H1 (cell line): ENCODE data around the gene AURKB. TPM values are rescaled to one million over a fixed set of nuclear protein-coding genes. Genes with fewer than 3 reads are reported as not detected.

Experiments
- CTCF ChIA-PET: fragments of 300-600 bp; sonication (Branson Sonifier 250); formaldehyde crosslinking; loops from one replicate; lab custom pipeline; 2021; ENCODE audit not compliant: partially characterized antibody; lab: Charles Lee
- POLR2A ChIA-PET: fragments of 300-600 bp; sonication (Branson Sonifier 250); formaldehyde crosslinking; loops from one replicate; lab custom pipeline; 2021; ENCODE audit warnings: inconsistent platforms; ENCODE audit not compliant: partially characterized antibody; lab: Charles Lee
- DNase-seq, 2 experiments: peaks; one replicate each; pipeline versions ENCODE4 v3.0.0 to v3.0.0-alpha.2; 2010 to 2022; ENCODE audit warnings: low spot score in 2 of 2, low read depth in 1 of 2, mixed read lengths in 1 of 2
- FAIRE-seq: peaks from 2 replicates; lab custom pipeline; 2011; peaks lifted over from hg19 to GRCh38; lab: Jason Lieb, UNC
- H2AFZ ChIP-seq: 2 replicates; pipeline ENCODE4 v1.8.1; 2012; ENCODE audit warnings: low read length, inconsistent platforms
- H2AK5ac ChIP-seq: 2 replicates; pipeline ENCODE4 v1.6.1; 2013; ENCODE audit warnings: low read depth, low read length
- H2BK120ac ChIP-seq: replicated peaks from 2 replicates; pipeline ENCODE3; 2013; ENCODE audit warnings: low read depth, low read length, inconsistent platforms
- H2BK12ac ChIP-seq: 2 replicates; pipeline ENCODE4 v1.6.1; 2013; ENCODE audit warnings: low read depth, low read length
- H2BK15ac ChIP-seq: 2 replicates; pipeline ENCODE4 v1.6.1; 2013; ENCODE audit warnings: low read length
- H2BK20ac ChIP-seq: 2 replicates; pipeline ENCODE4 v1.6.1; 2013; ENCODE audit warnings: low read length
- H2BK5ac ChIP-seq: 2 replicates; pipeline ENCODE4 v1.6.1; 2013; ENCODE audit warnings: low read depth, low read length
- H3K14ac ChIP-seq: 2 replicates; pipeline ENCODE4 v1.6.1; 2013; ENCODE audit warnings: inconsistent platforms; ENCODE audit not compliant: insufficient read length
- H3K18ac ChIP-seq: 2 replicates; pipeline ENCODE4 v1.6.1; 2013; ENCODE audit warnings: low read length; ENCODE audit errors: extremely low read depth
- H3K23ac ChIP-seq: 2 replicates; pipeline ENCODE4 v1.6.1; 2013; ENCODE audit warnings: inconsistent platforms; ENCODE audit not compliant: insufficient read length
- H3K23me2 ChIP-seq: 2 replicates; pipeline ENCODE4 v1.6.1; 2013; ENCODE audit warnings: low read depth, low read length
- H3K27ac ChIP-seq: 2 replicates; pipeline ENCODE4 v1.6.1; 2011; ENCODE audit warnings: low read depth, low read length, inconsistent platforms
- H3K27me3 ChIP-seq, 4 experiments: replicated peaks in 1 of 4; 1 replicate in 1 of 4; 2 replicates in 3 of 4; pipeline versions ENCODE4 v1.6.1 to v1.8.1; 2011 to 2013; ENCODE audit warnings: low read length in 3 of 4, mild to moderate bottlenecking in 3 of 4, inconsistent platforms in 2 of 4, mixed read lengths in 2 of 4, moderate library complexity in 1 of 4; ENCODE audit not compliant: control insufficient read depth in 3 of 4, insufficient read depth in 3 of 4; ENCODE audit errors: extremely low read depth in 1 of 4
- H3K36me3 ChIP-seq, 4 experiments: 2 replicates each; pipeline versions ENCODE4 v1.6.1 to v1.8.1; 2011 to 2013; ENCODE audit warnings: mild to moderate bottlenecking in 4 of 4, low read length in 3 of 4, moderate library complexity in 2 of 4, control low read depth in 1 of 4, inconsistent platforms in 1 of 4; ENCODE audit not compliant: insufficient read depth in 4 of 4, control insufficient read depth in 2 of 4
- H3K4ac ChIP-seq: replicated peaks from 2 replicates; pipeline ENCODE3; 2013; ENCODE audit warnings: low read length, low read depth, mixed read lengths, inconsistent platforms; ENCODE audit not compliant: insufficient read length
- H3K4me1 ChIP-seq, 4 experiments: replicated peaks in 1 of 4; 1 replicate in 1 of 4; 2 replicates in 3 of 4; pipeline versions ENCODE4 v1.6.1 to v1.8.1; 2011 to 2013; ENCODE audit warnings: low read length in 3 of 4, inconsistent platforms in 2 of 4, mixed read lengths in 1 of 4; ENCODE audit not compliant: insufficient read depth in 4 of 4, control insufficient read depth in 3 of 4
- H3K4me2 ChIP-seq, 2 experiments: 2 replicates each; pipeline versions ENCODE4 v1.6.1 to v1.8.1; 2011 to 2013; ENCODE audit warnings: low read depth in 2 of 2, low read length in 2 of 2, control low read depth in 1 of 2, inconsistent platforms in 1 of 2, mild to moderate bottlenecking in 1 of 2; ENCODE audit not compliant: insufficient read depth in 1 of 2
- H3K4me3 ChIP-seq, 4 experiments: fragments of 200-600, 300-600 bp in 1 of 4; sonication (generic), shearing (Covaris generic), sonication (Bioruptor Twin) in 1 of 4; 2 replicates each; pipeline versions ENCODE4 v1.5.1 to v1.8.1; 2011 to 2016; ENCODE audit warnings: low read length in 4 of 4, low read depth in 3 of 4, control low read depth in 2 of 4, inconsistent platforms in 2 of 4, mild to moderate bottlenecking in 2 of 4, mixed read lengths in 1 of 4, moderate library complexity in 1 of 4; ENCODE audit not compliant: insufficient read depth in 2 of 4; ENCODE audit errors: extremely low read depth in 1 of 4
- H3K56ac ChIP-seq: replicated peaks from 2 replicates; pipeline ENCODE3; 2013; ENCODE audit warnings: low read depth, mild to moderate bottlenecking, mixed read lengths, low read length, inconsistent platforms; ENCODE audit not compliant: insufficient read length
- H3K79me1 ChIP-seq: 2 replicates; pipeline ENCODE4 v1.6.1; 2013; ENCODE audit warnings: low read depth, low read length, control low read depth
- H3K79me2 ChIP-seq, 2 experiments: 2 replicates each; pipeline versions ENCODE4 v1.6.1 to v1.8.1; 2012 to 2013; ENCODE audit warnings: low read length in 2 of 2, mild to moderate bottlenecking in 2 of 2, inconsistent platforms in 1 of 2; ENCODE audit not compliant: insufficient read depth in 2 of 2, control insufficient read depth in 1 of 2
- H3K9ac ChIP-seq, 4 experiments: replicated peaks in 1 of 4; 1 replicate in 1 of 4; 2 replicates in 3 of 4; pipeline versions ENCODE4 v1.6.1 to v1.8.1; 2011 to 2013; ENCODE audit warnings: low read depth in 3 of 4, low read length in 3 of 4, control low read depth in 2 of 4, mild to moderate bottlenecking in 2 of 4, moderate library complexity in 2 of 4, inconsistent platforms in 1 of 4; ENCODE audit errors: extremely low read depth in 1 of 4
- H3K9me3 ChIP-seq, 2 experiments: 2 replicates each; pipeline versions ENCODE4 v1.6.1 to v1.8.1; 2012 to 2013; ENCODE audit warnings: mild to moderate bottlenecking in 2 of 2, moderate library complexity in 2 of 2, control low read depth in 1 of 2, inconsistent platforms in 1 of 2, low read depth in 1 of 2, low read length in 1 of 2, mixed read lengths in 1 of 2; ENCODE audit not compliant: insufficient read depth in 2 of 2
- H4K20me1 ChIP-seq, 2 experiments: replicated peaks in 1 of 2; 2 replicates each; pipeline versions ENCODE3 to v1.8.1; 2011 to 2013; ENCODE audit warnings: inconsistent platforms in 2 of 2, low read length in 2 of 2, mild to moderate bottlenecking in 1 of 2; ENCODE audit not compliant: insufficient read depth in 2 of 2, control insufficient read depth in 1 of 2
- H4K5ac ChIP-seq: 2 replicates; pipeline ENCODE4 v1.6.1; 2013; ENCODE audit warnings: low read length, low read depth, mixed read lengths, inconsistent platforms; ENCODE audit not compliant: insufficient read length
- H4K8ac ChIP-seq: 2 replicates; pipeline ENCODE4 v1.8.0; 2013; ENCODE audit warnings: mild to moderate bottlenecking, moderate library complexity, low read length, inconsistent platforms; ENCODE audit not compliant: insufficient read depth; ENCODE audit errors: extremely low read depth
- H4K91ac ChIP-seq: replicated peaks from 2 replicates; pipeline ENCODE3; 2013; ENCODE audit warnings: low read length, mixed read lengths, inconsistent platforms; ENCODE audit not compliant: insufficient read length
- WGBS, 2 experiments: shearing (Covaris generic) in 1 of 2; methylation state at CpG; one replicate each; pipeline versions ENCODE4 v1.1.6 to v1.1.7; 2013 to 2015; ENCODE audit warnings: low lambda C conversion rate in 2 of 2, mixed read lengths in 2 of 2, inconsistent platforms in 1 of 2, low coverage in 1 of 2, missing lambda C conversion rate in 1 of 2; ENCODE audit not compliant: insufficient replicate concordance in 2 of 2, insufficient coverage in 1 of 2, insufficient read length in 1 of 2; ENCODE audit errors: extremely low coverage in 1 of 2, missing lambda C conversion rate in 1 of 2; 5-methylcytosine and 5-hydroxymethylcytosine counted together
- polyA plus RNA-seq, 7 experiments: library from polyadenylated mRNA; depleted of rRNA in 3 of 7; stranded (reverse) in 5 of 7; unstranded in 2 of 7; fragments of >200 nt in 5 of 7; fragments of 200-250 nt in 2 of 7; gene quantifications; 1 replicate in 5 of 7; 2 replicates in 1 of 7; 4 replicates in 1 of 7; pipeline versions ENCODE4 v1.2.1 to v1.2.3, GENCODE V29; 2011 to 2013; ENCODE audit warnings: missing spikeins in 2 of 7, mixed read lengths in 2 of 7
- total RNA-seq: library from RNA; stranded (reverse); fragmentation: NEBNext Ultra II Directional; extraction: Animal tissue kit (Norgen Biotek cat#: 25700); gene quantifications from 2 replicates; pipeline ENCODE4 v1.2.1, GENCODE V29; 2021

The AURKB gene
- total and polyA plus RNA-seq, 2 of the 8 experiments (the other 6 are each of a cell fraction or from before 2014, with no cell fraction given): 102 to 160 TPM

- Histone ChIP-seq H3K14ac (no peak overlapping the region), H3K4ac (no peak overlapping the region), H2BK120ac (no peak overlapping the region), H2BK15ac (no peak overlapping the region), H3K18ac (no peak overlapping the region), H2BK5ac (no peak overlapping the region), H2AK5ac (no peak overlapping the region), H3K27me3 (no peaks in the 10 kb centered on the region), H4K8ac (no peak overlapping the region), H3K79me2 (peaks cover 3 to 16% of the 10 kb centered on the region in 2 experiments), H3K4me1 (peaks cover 0 to 4% (median under 1%) of the 10 kb centered on the region in 4 experiments; a peak in 2 of 7 replicates), H4K5ac (no peak overlapping the region), H3K4me3 (no peak overlapping the region), H2BK12ac (no peak overlapping the region), H2BK20ac (no peak overlapping the region), H2AFZ (no peak overlapping the region), H3K4me2 (no peak overlapping the region), H3K23ac (no peak overlapping the region), H3K36me3 (peaks cover 16 to 42% (median 29%) of the 10 kb centered on the region in 4 experiments; a peak in 7 of 8 replicates), H3K9ac (no peak overlapping the region), H3K27ac (no peak overlapping the region), H4K91ac (no peak overlapping the region), H3K23me2 (peaks cover 4% of the 10 kb centered on the region), H3K9me3 (no peaks in the 10 kb centered on the region), H3K56ac (no peak overlapping the region), H3K79me1 (0 out of 2 replicates have a peak, but pooled peaks cover 4% of the 10 kb centered on the region), H4K20me1 (peaks cover 5 to 6% of the 10 kb centered on the region in 2 experiments)
- no peak for FAIRE-seq
- POLR2A ChIA-PET: interaction anchor here (0.7 to 19.6 kb wide), 8 partner anchors 8 to 618 kb away, joined by 3 to 373 read pairs (median 4); partner anchors contain the start of gene BORCS6
- CTCF ChIA-PET: interaction anchor here (0.9 to 1.8 kb wide), 5 partner anchors 8 to 19 kb away, joined by 3 to 4 read pairs (median 3); no protein-coding TSS in a partner anchor
- 96% methylated on average over 10 of the region's 12 CpGs; no CpG with 5 or more reads in 1 of the 2 experiments for WGBS, 2 experiments
- no peak for DNase-seq
Measured at GRCh38 chr17:8206536-8206935, 3.8 kb downstream of the AURKB start.
